Chondrocyte (in vitro differentiated cells): ENCODE measurements around the gene ZNF222. TPM values are rescaled to one million over a fixed set of nuclear protein-coding genes. Genes with fewer than 3 reads are reported as not detected.

ENCODE experiments used
- DNase-seq: peaks from one replicate; pipeline ENCODE4 v3.0.0; 2021; ENCODE audit warnings: mixed read lengths, low spot score
- H3K27ac Mint-ChIP-seq: one replicate; pipeline ENCODE4 v1.8.0; 2021; ENCODE audit warnings: mild to moderate bottlenecking, moderate library complexity, mixed read lengths; ENCODE audit not compliant: unreplicated experiment
- H3K27me3 Mint-ChIP-seq: 2 replicates; pipeline ENCODE4 v1.8.0; 2021; ENCODE audit warnings: low read depth, mixed read lengths
- H3K36me3 Mint-ChIP-seq: 2 replicates; pipeline ENCODE4 v1.8.0; 2021; ENCODE audit warnings: low read depth, mixed read lengths
- H3K4me1 Mint-ChIP-seq: 2 replicates; pipeline ENCODE4 v1.8.0; 2021; ENCODE audit warnings: low read depth, mild to moderate bottlenecking, mixed read lengths
- H3K4me3 Mint-ChIP-seq: one replicate; pipeline ENCODE4 v1.8.0; 2021; ENCODE audit warnings: mild to moderate bottlenecking, moderate library complexity, mixed read lengths; ENCODE audit not compliant: unreplicated experiment
- H3K9me3 Mint-ChIP-seq: 2 replicates; pipeline ENCODE4 v1.8.0; 2021; ENCODE audit warnings: low read depth, mixed read lengths
- CTCF ChIP-seq: fragments of 200-600 bp; sonication (generic); IDR thresholded peaks from 2 replicates; pipeline ENCODE4 v1.5.0; 2021; ENCODE audit warnings: antibody characterized with exemption, mild to moderate bottlenecking, moderate library complexity
- total RNA-seq: library from RNA; stranded (reverse); gene quantifications from 3 replicates; pipeline ENCODE4 v1.2.1, GENCODE V29; 2021

Gene ZNF222
- total RNA-seq, 1 donor from 2014 or later: 5.8 TPM

- no peak overlapping the region for H3K27ac Mint-ChIP-seq
- no peak overlapping the region for H3K4me3 Mint-ChIP-seq
- H3K9me3 Mint-ChIP-seq: peaks cover 44% of the 10 kb centered on the region
- no peak for DNase-seq
- H3K36me3 Mint-ChIP-seq: peaks cover 52% of the 10 kb centered on the region
- no peak for TF ChIP-seq CTCF
- peaks cover 19% of the 10 kb centered on the region for H3K4me1 Mint-ChIP-seq
- H3K27me3 Mint-ChIP-seq: peaks cover 6% of the 10 kb centered on the region
These were observed 1.4 kb downstream of the ZNF222 start for GRCh38 chr19:44026622-44027021.

- Mint-ChIP-seq H3K36me3 (peaks cover 68% of the 10 kb centered on the region), H3K4me3 (no peak overlapping the region), H3K27ac (no peak overlapping the region), H3K4me1 (peaks cover 6% of the 10 kb centered on the region), H3K27me3 (no peaks in the 10 kb centered on the region), H3K9me3 (peaks cover 81% of the 10 kb centered on the region)
- no peak for TF ChIP-seq CTCF
- no peak for DNase-seq
These were observed 6.9 kb downstream of the ZNF222 start for GRCh38 chr19:44032001-44032610.

GRCh38 chr19:44042147-44042546 is 17.0 kb downstream of the ZNF222 start:
- Mint-ChIP-seq H3K27ac (no peak overlapping the region), H3K4me3 (no peak overlapping the region), H3K36me3 (no peaks in the 10 kb centered on the region), H3K27me3 (peaks cover 5% of the 10 kb centered on the region), H3K4me1 (no peaks in the 10 kb centered on the region), H3K9me3 (peaks cover 43% of the 10 kb centered on the region)
- no peak for DNase-seq
- no peak for TF ChIP-seq CTCF

GRCh38 chr19:44050740-44051649 is 25.8 kb downstream of the ZNF222 start:
- Mint-ChIP-seq H3K27me3 (peaks cover 18% of the 10 kb centered on the region), H3K4me1 (peaks cover 18% of the 10 kb centered on the region), H3K27ac (peak overlapping the region; percentile 93), H3K9me3 (peaks cover 7% of the 10 kb centered on the region), H3K4me3 (peak overlapping the region; percentile 88), H3K36me3 (peaks cover 18% of the 10 kb centered on the region)
- DNase-seq: no peak
- TF ChIP-seq CTCF: no peak

GRCh38 chr19:44051650-44052402 is 26.6 kb downstream of the ZNF222 start, which contains the start of gene ZNF223:
TSS of gene ZNF223 (plus strand) at chr19:44052036. CDS start at chr19:44055177, 3,141 bp downstream.
- peak; percentile 92 for DNase-seq
- Mint-ChIP-seq H3K27me3 (peaks cover 18% of the 10 kb centered on the region), H3K27ac (peak within 1 kb of the TSS; percentile 93), H3K36me3 (peaks cover 21% of the 10 kb centered on the region), H3K4me3 (peak within 1 kb of the TSS; percentile 88), H3K9me3 (peaks cover 7% of the 10 kb centered on the region), H3K4me1 (peaks cover 18% of the 10 kb centered on the region)
- TF ChIP-seq CTCF: no peak
